RCC 7860 (cell line): ENCODE data around the gene TLR9.
A peak's percentile ranks its signal among the peaks of the same experiment; 100 is the strongest.

Experiments used
- DNase-seq: peaks from one replicate; pipeline ENCODE4 v3.0.0-alpha.2; 2015; ENCODE audit warnings: low spot score
- FAIRE-seq: peaks from 2 replicates; lab custom pipeline; 2012; peaks lifted over from hg19 to GRCh38; lab: Jason Lieb, UNC

TLR9 gene

DNA sequence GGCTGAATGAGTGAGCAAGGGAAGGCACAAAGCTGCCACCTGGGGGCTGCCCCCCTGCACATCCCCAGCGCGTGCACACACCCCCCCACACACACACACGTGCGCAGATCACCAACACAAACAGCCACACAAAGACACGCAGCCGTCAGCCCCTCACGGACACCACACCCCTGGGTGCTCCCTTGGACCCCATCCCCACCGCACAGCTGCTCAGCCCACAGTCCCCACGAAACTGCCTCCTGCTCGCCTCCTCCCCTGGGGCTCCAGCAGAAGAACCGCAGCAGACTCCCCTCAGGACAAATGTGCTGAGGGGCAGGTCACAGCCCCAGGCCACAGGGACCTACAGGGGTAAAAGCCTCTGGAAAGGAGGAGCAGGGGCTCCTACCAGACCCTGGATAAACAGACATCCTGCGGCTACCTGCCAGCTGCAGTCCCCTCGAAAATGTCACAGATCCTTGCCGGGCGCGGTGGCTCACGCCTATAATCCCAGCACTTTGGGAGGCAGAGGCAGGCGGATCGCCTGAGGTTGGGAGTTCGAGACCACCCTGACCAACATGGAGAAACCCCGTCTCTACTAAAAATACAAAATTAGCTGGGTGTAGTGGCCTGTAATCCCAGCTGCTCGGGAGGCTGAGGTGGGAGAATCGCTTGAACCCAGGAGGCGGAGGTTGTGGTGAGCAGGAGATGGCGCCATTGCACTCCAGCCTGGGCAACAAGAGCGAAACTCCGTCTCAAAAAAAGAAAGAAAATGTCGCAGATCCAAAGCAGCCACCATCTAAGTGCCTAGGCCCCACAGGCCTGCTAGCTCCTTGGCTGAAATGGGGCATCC lies 7.0 kb upstream of the TLR9 start:
- DNase-seq (no peak), FAIRE-seq (no peak)

DNA sequence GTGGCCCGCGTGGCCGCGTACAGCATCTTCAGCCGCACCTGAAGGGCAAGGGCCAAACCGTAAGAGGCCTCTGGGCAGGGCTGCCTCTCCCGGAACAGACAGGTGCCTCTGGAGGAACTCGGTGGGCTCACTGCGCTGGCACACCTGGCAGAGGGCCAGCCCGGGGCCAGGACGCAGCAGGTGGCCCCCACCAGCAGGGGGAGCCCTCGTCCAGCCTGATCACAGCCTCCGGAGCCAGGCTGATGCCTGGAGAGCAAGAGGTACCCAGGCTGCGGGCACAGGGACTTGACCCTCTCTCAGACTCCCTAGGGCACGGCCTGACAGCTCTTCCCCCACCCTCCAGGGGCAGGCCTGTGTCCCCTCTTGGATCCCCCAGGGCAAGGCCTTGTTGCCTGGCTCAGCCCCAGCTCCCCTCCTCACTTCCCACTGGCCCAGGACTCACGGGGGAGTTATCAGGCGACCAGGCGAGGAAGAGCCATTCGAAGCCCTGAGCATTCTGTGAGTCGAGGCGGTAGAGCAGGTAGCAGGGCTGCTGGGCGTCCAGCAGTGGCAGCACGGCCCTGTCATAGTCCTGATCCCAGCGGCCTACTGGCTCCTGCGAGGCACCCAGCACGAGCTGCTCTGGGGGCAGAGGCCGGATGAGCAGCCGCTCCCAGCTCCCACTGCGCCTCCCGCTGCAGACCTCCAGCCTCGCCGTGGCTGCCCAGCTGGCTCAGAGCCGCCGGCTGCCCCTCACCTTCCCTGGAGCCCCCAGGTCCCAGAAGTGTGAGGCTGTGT lies 6.2 kb upstream of the TLR9 start:
- DNase-seq, result peak; percentile 19
- FAIRE-seq, result no peak

DNA sequence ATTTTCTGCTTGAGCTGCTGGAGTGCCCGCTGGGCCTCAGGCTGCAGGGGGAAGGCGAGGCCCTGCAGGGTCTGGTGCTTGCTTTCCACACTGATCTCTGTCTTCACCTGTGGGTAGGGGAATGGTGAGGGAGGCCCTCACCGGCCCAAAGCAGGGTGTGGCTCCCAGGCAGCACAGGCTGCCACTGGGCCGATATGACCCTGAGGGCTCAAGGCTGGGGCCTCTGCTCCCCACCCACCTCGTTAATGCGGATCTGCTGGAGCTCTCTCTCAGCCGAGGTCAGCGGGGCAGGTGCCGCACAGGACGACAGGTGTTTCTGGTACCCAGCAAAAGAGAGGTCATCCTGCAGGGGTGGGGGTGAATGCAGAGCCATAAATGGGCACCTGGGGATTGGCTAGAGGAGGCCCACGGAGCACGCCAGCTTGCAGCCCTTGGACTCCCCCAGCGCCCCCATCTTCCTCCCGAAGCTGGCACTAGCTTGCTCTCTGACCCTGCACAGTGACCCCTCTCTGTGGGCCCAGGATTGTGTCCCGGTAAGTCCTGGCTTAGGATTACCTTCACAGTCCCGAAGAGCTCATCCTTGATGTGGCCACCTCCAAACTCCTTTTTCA lies 5.5 kb upstream of the TLR9 start:
- no peak for FAIRE-seq
- no peak for DNase-seq

DNA sequence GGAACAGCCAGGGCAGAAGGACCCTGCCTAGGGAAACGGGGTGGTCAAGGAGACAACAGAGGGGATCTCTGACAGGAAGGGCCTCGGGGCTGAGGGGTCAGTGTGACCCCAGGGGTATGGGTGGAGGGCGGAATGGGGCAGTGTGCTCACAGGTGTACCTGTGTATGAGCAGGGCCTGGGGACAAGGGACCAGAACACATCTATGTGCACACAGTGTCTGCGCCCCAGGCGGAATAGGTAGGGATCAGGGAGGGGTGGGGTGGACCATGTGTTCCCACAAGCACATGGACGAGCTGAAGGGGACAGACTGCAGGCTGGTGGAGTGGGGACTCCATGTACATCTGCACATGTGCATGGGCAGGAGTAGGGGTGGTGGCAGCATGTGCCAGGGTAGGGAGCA lies 5.0 kb upstream of the TLR9 start:
- DNase-seq, result no peak
- FAIRE-seq, result no peak

DNA sequence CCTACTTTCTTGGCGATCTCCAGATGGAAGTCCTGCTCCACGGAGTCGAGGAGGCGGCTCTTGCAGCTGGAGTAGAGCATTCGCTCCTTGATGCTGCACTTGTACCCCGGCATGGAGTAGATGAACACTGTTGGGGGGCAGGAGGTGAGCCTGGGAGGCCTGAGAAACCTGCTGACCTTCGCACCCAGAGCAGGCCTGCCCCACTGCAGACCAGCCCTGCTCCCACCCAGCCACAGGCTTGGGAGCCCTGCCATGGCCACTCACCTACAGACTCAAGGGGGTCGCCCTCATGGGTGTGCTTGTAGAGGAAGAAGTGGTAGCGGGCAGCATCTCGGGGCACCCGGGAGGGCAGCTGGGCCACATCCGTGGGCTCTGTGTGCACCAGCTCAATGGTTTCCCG lies 4.2 kb upstream of the TLR9 start:
- no peak for DNase-seq
- FAIRE-seq, result no peak

DNA sequence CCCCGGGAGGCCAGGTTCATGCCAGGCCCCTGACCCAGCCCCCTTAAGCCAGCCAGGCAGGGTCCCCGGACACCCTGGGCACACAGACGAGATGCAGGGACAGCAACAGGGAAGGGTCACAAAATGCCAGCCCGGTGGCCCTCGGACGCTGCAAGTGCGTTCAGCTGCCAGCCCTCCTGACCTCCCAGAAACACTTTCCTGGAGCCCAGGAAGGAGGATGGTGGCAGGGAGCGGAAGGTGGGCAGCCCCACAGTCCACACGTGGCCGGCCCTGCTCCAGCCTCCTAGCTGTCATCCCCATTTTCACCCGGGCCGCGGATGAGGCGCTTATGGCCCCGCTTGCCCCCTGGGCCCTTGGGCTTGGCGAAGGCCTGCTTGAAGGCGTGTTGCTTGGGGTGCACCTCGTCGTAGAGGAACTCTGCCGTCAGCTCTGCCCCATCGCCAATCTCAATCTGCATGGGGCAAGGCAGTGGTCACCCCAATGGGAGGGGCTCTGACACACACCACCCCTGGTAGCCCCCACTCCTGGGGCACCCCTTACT lies 3.4 kb upstream of the TLR9 start:
- FAIRE-seq, result no peak
- DNase-seq, result no peak

DNA sequence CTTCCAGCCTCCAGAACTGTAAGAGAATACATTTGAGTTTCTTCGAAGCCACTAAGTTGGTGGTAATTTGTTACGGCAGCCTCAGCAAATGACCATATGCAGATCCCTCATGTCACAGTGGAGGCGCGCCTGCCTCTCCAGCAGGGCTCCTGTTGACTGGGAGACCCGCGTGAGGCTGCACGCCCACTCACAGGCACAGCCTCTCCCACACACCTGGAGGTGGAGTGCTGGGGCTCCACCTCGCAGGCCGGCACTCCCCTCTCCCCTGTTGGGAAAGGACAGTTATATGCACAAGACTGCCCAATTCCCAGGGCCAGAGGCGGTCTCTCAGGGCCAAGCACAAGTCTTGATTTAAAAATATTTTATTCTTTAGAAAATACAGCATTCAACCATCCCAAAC lies 2.8 kb upstream of the TLR9 start:
- DNase-seq (no peak), FAIRE-seq (no peak)

DNA sequence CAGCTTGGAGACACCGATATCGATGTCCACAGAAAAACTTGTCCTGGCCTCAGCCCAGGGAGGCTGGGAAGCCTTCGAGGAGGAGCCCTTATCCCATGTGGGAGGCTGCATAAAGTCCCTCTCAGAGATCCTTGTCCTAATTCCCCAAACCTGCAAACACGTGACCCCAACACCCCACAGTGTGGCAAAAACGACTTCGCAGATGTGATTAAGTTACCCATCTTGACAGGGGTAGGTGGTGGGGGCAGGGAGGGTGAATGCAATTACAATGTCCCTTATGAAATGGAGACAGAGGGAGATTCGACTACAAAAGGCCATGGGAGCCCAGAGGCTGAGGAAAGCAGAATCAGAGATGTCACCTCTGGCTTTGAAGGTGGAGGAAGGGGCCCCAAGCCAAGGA lies 2.3 kb upstream of the TLR9 start:
- DNase-seq, result no peak
- FAIRE-seq, result no peak

DNA sequence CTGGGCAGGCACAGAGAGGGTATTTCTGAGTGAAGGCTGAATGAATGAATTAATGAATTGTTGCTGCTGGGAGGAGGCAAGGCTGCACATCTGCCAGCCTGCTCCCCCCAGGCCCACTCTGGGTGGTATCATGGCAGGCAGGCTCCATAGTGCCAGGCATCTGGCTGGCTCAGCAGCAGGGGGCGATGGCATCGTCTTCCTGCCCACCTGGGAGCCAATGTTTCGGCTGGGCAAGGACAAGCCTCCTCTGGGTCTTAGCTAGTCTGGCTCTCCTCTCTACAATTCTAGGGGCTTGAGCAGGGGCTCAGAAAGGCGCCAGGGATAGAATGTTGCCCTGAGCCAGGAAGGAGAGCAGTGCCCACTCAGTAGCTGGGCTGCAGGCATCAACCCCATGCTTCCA lies 1.7 kb upstream of the TLR9 start:
- FAIRE-seq, result no peak
- no peak for DNase-seq

DNA sequence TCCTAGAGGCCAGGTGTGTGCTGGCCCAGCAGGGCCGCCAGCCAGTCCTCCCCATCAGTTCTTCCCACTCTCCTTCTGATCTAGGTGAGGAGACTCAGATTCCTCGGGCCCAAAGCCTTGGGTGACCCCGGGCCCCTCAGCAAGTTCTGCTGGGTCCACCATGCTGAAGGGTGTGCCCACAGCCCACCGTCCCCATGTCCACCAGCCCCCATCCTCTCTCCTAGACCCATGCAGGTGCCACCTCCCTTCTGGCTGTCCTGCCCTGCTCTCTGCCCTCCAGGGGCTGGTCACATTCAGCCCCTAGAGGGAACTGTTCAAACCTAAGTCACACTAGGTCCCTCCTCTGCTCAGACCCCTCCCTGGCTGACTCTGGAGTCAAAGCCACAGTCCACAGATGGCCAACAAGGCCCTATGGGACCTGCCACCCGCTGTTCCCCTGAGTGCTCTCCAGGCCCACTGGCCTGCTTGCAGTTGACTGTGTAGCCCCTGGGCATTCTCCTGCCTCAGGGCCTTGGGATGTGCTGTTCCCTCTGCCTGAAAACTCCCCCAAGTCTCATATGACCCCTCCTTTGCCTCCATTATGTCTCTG lies 878 bp upstream of the TLR9 start:
- no peak for FAIRE-seq

DNA sequence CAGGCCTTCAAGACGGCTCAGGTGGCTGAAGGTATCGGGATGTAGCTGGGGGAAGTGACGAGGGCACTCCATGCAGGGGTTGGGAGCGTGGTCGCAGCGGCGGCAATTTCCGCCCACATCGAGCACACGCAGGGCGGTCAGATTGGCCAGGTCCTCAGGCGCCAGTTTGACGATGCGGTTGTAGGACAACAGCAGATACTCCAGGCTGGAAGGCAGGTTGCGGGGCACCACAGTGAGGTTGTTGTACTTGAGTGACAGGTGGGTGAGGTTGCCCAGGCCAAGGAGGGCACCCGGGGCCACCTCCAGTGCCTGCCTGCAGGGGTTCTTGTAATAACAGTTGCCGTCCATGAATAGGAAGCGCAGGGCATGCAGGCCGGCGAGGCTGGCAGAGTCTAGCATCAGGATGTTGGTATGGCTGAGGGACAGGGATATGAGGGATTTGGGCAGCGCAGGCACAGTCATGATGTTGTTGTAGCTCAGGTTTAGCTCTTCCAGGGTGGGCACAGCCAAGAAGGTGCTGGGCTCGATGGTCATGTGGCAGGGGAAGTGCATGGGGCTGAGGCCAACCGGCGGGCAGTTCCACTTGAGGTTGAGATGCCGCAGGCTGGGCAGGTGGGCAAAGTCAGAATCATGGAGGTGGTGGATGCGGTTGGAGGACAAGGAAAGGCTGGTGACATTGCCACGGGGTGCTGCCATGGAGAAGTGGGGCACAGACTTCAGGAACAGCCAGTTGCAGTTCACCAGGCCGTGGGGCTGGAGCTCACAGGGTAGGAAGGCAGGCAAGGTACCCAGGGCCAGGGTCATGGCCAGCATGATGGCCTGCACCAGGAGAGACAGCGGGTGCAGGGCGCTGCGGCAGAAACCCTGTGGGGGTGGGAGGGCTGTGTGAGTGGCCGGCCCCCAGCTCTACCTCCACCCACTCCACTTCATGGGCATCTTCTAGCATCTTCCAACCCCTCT lies 1.7 kb downstream of the TLR9 start:
- FAIRE-seq, result no peak

More for the DNA sequence above, 878 bp upstream of the TLR9 start:
- DNase-seq, result no peak

DNA sequence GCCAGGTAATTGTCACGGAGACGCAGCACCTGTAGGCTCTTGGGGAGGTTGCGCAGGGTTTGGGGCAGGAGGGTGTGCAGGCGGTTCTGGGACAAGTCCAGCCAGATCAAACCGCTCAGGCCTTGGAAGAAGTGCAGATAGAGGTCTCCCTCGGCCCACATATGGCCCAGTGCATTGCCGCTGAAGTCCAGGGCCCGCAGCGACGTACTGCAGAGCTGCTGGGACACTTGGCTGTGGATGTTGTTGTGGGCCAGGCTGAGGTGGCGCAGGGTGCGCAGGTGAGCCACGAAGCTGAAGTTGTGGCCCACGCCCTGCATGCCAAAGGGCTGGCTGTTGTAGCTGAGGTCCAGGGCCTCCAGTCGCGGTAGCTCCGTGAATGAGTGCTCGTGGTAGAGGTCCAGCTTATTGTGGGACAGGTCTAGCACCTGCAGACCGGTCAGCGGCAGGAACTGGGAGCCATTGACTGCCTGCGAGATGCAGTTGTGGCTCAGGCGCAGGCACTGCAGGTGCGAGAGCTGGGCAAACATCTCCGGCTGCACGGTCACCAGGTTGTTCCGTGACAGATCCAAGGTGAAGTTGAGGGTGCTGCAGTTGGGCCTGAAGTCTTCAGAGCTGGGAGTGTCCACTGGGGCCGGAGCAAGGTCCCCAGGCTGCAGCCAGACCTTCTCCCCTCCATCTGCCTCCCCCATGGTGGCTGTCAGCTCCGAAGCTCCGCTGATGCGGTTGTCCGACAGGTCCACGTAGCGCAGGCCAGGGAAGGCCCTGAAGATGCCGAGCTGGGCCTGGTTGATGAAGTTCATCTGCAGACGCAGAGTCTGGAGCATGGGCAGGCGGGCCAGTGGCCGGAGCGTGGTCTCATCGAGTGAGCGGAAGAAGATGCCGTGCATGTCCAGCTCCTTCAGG lies 2.9 kb downstream of the TLR9 start:
- FAIRE-seq, result no peak

More for the DNA sequence above, 1.7 kb downstream of the TLR9 start:
- no peak for DNase-seq

DNA sequence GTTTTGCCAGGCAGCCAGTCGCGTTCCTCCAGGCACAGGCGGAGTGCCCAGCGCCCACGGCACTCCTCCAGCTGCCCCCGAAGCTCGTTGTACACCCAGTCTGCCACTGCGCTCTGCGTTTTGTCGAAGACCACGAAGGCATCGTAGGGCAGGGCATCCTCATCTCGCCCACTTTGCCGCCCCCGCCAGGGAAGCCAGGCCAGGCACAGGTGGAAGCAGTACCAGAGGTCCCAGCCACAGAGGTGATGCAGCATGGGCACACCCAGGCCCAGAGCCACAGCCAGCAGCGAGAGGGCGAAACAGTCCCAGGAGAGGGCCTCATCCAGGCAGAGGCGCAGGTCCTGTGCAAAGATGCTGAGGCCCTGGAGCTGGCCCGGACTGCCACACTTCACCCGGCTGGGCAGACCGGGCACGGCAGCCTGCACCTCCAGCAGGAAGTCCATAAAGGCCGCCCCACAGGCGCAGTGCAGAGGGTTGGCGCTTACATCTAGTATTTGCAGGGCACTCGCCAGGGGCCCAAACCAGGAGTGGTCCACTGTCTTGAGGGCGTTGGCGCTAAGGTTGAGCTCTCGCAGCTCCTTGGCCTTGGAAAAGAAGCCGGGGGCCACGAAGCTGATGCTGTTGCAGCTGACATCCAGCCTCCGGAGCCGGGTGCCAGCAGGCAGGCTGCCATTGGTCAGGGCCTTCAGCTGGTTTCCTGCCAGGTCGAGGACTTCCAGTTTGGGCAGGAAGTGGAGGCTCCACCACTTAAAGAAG lies 3.7 kb downstream of the TLR9 start:
- DNase-seq (no peak), FAIRE-seq (no peak)

More for the DNA sequence above, 2.9 kb downstream of the TLR9 start:
- DNase-seq, result no peak

DNA sequence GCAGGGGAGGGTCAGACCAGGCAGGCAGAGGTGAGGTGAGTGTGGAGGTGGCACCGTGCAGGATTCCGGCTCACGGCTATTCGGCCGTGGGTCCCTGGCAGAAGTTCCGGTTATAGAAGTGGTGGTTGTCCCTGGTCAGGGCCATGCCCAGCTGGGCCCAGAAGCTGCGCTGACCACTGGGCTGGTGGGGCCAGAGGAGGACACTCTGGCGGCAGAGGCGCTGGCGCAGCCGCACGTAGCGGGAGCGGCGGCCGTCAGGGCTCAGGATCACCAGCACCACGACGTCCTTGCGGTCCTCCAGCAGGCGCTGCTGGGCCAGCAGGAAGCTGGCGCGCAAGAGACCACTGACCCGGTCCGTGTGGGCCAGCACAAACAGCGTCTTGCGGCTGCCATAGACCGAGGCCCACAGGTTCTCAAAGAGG lies 4.3 kb downstream of the TLR9 start:
- DNase-seq, result no peak
- no peak for FAIRE-seq

DNA sequence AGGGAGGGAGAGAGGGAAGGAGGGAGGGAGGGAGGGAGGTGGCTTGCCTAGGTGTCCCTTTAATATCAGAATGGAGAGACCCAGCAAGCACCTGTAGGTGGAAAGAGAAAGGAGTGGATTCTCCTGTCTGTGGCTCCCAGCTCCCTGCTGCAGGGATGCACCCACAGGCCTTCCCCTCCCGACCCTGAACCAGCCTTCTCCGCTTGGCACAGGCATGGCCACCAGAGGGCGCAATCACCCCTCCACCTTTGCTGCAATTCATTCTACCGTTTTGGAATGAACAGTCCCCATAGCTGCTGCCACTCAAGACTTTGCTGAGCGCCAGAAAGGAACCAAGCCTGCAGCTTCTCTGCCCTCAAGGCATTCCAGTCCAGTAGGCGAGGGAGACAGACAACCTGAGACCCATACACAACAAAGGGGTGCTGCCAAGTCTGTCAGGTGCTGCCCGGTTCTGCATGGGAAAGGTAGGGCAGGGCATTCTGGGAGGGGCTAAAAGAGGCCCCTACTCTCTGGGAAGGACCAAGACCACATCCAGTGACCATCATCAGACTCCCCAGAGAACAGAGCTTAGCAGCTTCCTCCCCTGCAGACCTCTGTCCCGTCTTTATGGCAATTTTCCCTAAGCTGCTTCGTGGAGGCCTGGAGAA lies 4.9 kb downstream of the TLR9 start:
- DNase-seq (peak; percentile 46), FAIRE-seq (no peak)

DNA sequence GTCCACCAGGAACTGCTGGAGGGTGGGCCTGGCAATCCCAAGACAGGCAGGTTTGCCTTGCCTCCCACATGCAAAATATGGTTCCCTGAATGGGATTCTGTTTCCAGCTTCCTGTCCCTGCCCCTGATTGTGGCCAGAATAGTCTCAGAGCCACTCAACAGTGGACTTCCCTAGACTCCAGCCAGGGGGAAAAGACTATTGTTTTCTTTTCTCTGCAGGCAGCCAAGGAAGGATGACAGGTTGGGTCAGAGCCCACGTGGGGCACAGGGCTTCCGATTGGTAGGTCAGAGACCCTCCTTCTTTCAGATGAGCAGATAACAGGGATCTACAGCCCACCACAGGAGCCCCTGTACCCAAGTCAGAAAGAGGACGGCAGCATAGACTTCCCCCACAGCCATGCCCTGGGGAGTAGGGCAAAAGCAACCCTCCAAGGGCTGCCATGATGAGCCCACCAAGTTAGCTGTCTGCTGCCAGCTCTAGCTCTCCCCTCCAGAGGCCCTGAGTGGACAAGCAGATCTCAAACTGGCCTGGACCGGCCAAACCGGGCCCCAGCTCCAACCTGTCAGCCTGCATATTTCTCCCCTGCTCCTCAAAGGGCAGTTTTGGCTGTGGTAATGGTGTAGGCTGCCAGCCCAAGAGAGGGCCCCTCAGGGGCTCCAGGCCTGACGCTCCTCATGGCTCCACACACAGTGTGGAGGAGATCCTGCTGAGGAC lies 6.4 kb downstream of the TLR9 start:
- FAIRE-seq (no peak), DNase-seq (no peak)

DNA sequence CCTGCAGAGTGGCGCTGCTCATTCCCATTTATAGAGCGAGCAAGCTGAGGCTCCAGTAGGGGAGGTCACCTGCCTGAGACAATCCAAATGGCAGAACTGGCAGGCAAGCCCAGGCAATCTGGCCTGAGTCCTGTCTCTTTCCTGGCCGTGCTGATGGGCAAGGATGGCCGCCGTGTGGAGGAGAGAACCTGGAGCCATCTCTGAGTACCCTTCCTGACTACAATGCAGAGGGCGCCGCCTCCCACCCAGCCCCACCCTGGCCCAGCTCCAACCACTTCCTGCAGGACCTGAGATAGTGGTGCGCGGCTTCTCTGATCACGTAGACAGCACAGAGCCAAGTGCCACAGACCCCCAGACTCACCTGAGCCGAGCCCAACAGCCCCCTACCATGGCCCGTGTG lies 7.0 kb downstream of the TLR9 start:
- DNase-seq, result no peak

More for the DNA sequence above, 7.0 kb downstream of the TLR9 start:
- FAIRE-seq, result no peak
